Measurements from ENCODE around the gene SLC1A4.

SLC1A4 gene

GRCh38 chr2:65049010-65049639 lies 59.9 kb downstream of the SLC1A4 start:
- TF ChIP-seq CTCF (conservative IDR thresholded peaks at IDR 0.05), result no peak
- H3K27ac ChIP-seq, result no peak overlapping the region

- no peak for TF ChIP-seq CTCF (conservative IDR thresholded peaks at IDR 0.05)
- no peak overlapping the region for H3K27ac ChIP-seq
These were observed 61.7 kb downstream of the SLC1A4 start for GRCh38 chr2:65050931-65051330.

GRCh38 chr2:65053199-65053598 lies 64.0 kb downstream of the SLC1A4 start:
- no peak overlapping the region for H3K27ac ChIP-seq

GRCh38 chr2:65054749-65055421 lies 65.7 kb downstream of the SLC1A4 start:
- TF ChIP-seq CTCF (conservative IDR thresholded peaks at IDR 0.05), result no peak
- peak overlapping the region; percentile 82; the same call in 1 of the 2 replicates for H3K27ac ChIP-seq

More at GRCh38 chr2:65053199-65053598, 64.0 kb downstream of the SLC1A4 start:
- no peak for TF ChIP-seq CTCF (conservative IDR thresholded peaks at IDR 0.05)

GRCh38 chr2:65055422-65056214 lies 66.4 kb downstream of the SLC1A4 start:
- TF ChIP-seq CTCF (conservative IDR thresholded peaks at IDR 0.05), result no peak
- peak overlapping the region; percentile 82 for H3K27ac ChIP-seq

GRCh38 chr2:65056215-65057053 lies 67.2 kb downstream of the SLC1A4 start, which contains the start of gene CEP68:
Gene CEP68 (plus strand): TSS chr2:65056416. CDS start chr2:65069445, 13,029 bp downstream.
- no peak for TF ChIP-seq CTCF (conservative IDR thresholded peaks at IDR 0.05)
- peak within 1 kb of the TSS; percentile 82 for H3K27ac ChIP-seq
